ENCODE data around the gene BNC2.

DNA sequence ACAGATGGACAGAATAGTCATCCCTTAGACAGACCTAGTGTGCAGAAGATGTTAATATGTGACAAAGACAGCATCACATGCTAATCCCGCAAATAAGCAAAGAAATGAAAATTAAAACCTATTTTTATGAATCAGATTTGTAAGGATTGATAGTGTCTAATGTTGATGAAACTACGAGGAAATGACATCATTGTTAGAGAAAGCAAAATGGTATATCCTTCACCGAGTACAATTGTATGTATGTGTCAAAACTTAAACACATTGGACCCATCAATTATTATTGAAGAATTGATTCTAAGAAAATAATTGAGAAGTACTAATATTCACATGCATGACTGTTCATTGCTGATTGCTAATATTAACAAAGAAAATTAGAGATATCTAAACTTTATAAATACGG lies 493.2 kb downstream of the BNC2 start:
- no peak for TF ChIP-seq POLR2AphosphoS5 (IDR thresholded peaks at IDR 0.05; ENCODE audit: borderline replicate concordance, low read depth, low read length)
- TF ChIP-seq EZH2 (IDR thresholded peaks at IDR 0.05) = no peak
- TF ChIP-seq FOXP2 (optimal IDR thresholded peaks at IDR 0.05; ENCODE audit: control extremely low read depth, extremely low read length, insufficient read depth) = no peak
